Body of pancreas (tissue), 4 donors: ENCODE results near the gene CDH12. TPM values are rescaled to one million over a fixed set of nuclear protein-coding genes. Genes with fewer than 3 reads are reported as not detected.

Source experiments
- ATAC-seq: fragments of 150-250 bp; one replicate; pipeline ENCODE4 v1.9.1; 2016
- DNase-seq, 4 donors: peaks; one replicate each; pipeline ENCODE4 v3.0.0-alpha.2; 2019
- H3K27ac ChIP-seq, 4 donors: fragments of 200-600 bp; sonication (generic); 1 replicate in 3 of 4; 2 replicates in 1 of 4; pipeline versions ENCODE4 v1.5.1 to v1.6.1; 2016 to 2019; ENCODE audit warnings: mild to moderate bottlenecking in 1 of 4, mixed read lengths in 1 of 4, moderate library complexity in 1 of 4
- H3K27me3 ChIP-seq, 2 donors: fragments of 200-600 bp; sonication (generic); one replicate each; pipeline ENCODE4 v1.6.0; 2016; ENCODE audit warnings: mild to moderate bottlenecking in 1 of 2
- H3K36me3 ChIP-seq, 2 donors: fragments of 200-600 bp; sonication (generic); replicated peaks in 1 of 2; 2 replicates each; pipeline ENCODE4 v1.5.1; 2016; ENCODE audit warnings: low read depth in 2 of 2; ENCODE audit not compliant: insufficient read depth in 1 of 2
- H3K4me1 ChIP-seq: fragments of 200-600 bp; sonication (generic); one replicate; pipeline ENCODE4 v1.6.0; 2016
- H3K4me3 ChIP-seq, 2 donors: fragments of 200-600 bp; sonication (generic); 1 replicate in 1 of 2; 2 replicates in 1 of 2; pipeline ENCODE4 v1.5.1; 2016 to 2019
- H3K9me3 ChIP-seq, 3 donors: fragments of 200-600 bp; sonication (generic); 1 replicate in 2 of 3; 2 replicates in 1 of 3; pipeline ENCODE4 v1.5.1; 2016
- CTCF ChIP-seq, 7 experiments: fragments of 450-650 bp in 4 of 7; fragments of 200-600 bp in 3 of 7; sonication (generic) in 3 of 7; IDR thresholded peaks; one replicate each; pipeline ENCODE4 v1.5.1; 2016 to 2019; ENCODE audit warnings: antibody characterized with exemption in 7 of 7
- POLR2A ChIP-seq, 3 donors: fragments of 450-650 bp; IDR thresholded peaks; one replicate each; pipeline ENCODE4 v1.6.1; 2016; ENCODE audit warnings: antibody characterized with exemption in 3 of 3, mild to moderate bottlenecking in 2 of 3
- WGBS, 2 donors: methylation state at CpG; one replicate each; pipeline ENCODE4 v1.1.5; 2017; 5-methylcytosine and 5-hydroxymethylcytosine counted together
- intact Hi-C: fragments of 100-400 bp; cut with DNase I; formaldehyde crosslinking; loops from one replicate; pipeline ENCODE4 v1.15.1; 2023
- total RNA-seq, 2 donors: library from RNA; depleted of rRNA; stranded (reverse); fragments of >200 nt; gene quantifications; one replicate each; pipeline ENCODE4 v1.1.0, GENCODE V29; 2016

CDH12 gene
- total RNA-seq, 2 donors from 2014 or later: not detected

DNA sequence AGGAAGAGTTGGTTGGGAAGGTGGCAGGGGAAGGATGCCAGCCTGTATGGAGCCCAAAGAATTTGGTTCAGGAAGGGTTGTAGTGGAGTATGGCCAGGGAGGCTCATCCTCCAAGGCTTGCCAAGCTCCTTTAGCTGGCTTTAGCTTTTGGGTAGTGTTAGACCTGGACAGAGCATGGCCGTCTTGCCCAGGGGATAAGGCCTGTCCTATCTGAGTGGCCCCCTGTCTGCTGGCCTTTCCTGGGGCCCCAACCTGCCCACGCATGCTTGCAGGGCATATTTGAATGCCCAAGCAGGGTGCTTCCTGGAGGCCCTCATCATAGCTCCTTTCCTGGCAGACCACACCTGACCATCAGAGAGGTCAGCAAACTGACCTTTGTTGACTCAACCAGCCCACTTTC lies 227.7 kb downstream of the CDH12 start:
- TF ChIP-seq CTCF (IDR thresholded peaks at IDR 0.05) (no peak), POLR2A (IDR thresholded peaks at IDR 0.05) (no peak)
- Histone ChIP-seq H3K4me1 (peaks cover 3% of the 10 kb centered on the region), H3K27ac (no peak overlapping the region), H3K27me3 (no peaks in the 10 kb centered on the region), H3K36me3 (no peaks in the 10 kb centered on the region), H3K9me3 (no peaks in the 10 kb centered on the region), H3K4me3 (no peak overlapping the region)
- DNase-seq: no peak
- intact Hi-C loops: no loop called here
- ATAC-seq: no peak
- WGBS, 2 donors: 40 to 75% methylated on average over 1 to 2 of the region's 2 CpGs

- no peak overlapping the region for H3K4me3 ChIP-seq
- no peaks in the 10 kb centered on the region for H3K27me3 ChIP-seq
- WGBS, 2 donors: 0 to 5% methylated on average over 2 of the region's 2 CpGs
- peaks cover 3% of the 10 kb centered on the region for H3K4me1 ChIP-seq
- DNase-seq (no peak), ATAC-seq (no peak)
- no peaks in the 10 kb centered on the region for H3K36me3 ChIP-seq
- TF ChIP-seq CTCF (IDR thresholded peaks at IDR 0.05): no peak
- TF ChIP-seq POLR2A (IDR thresholded peaks at IDR 0.05): no peak
- H3K27ac ChIP-seq: no peak overlapping the region
- H3K9me3 ChIP-seq: no peaks in the 10 kb centered on the region
- intact Hi-C loops: no loop called here
Observed at GRCh38 chr5:22621084-22621483, 232.1 kb downstream of the CDH12 start.

GRCh38 chr5:22615964-22616363 lies 237.2 kb downstream of the CDH12 start:
- WGBS, 2 donors: 33 to 44% methylated on average over 1 of the region's 1 CpG
- no peak for ATAC-seq
- no peaks in the 10 kb centered on the region for H3K9me3 ChIP-seq

GRCh38 chr5:22614486-22615094 lies 238.6 kb downstream of the CDH12 start:
- no peak for ATAC-seq

More at GRCh38 chr5:22615964-22616363, 237.2 kb downstream of the CDH12 start:
- Histone ChIP-seq H3K27me3 (no peaks in the 10 kb centered on the region), H3K36me3 (no peaks in the 10 kb centered on the region), H3K4me3 (no peak overlapping the region), H3K27ac (no peak overlapping the region), H3K4me1 (peaks cover 1% of the 10 kb centered on the region)
- intact Hi-C loops: no loop called here
- DNase-seq: no peak
- TF ChIP-seq POLR2A (IDR thresholded peaks at IDR 0.05): no peak
- TF ChIP-seq CTCF (IDR thresholded peaks at IDR 0.05): no peak

More at GRCh38 chr5:22614486-22615094, 238.6 kb downstream of the CDH12 start:
- 42 to 50% methylated on average over 5 of the region's 5 CpGs for WGBS, 2 donors
- H3K27me3 ChIP-seq: no peaks in the 10 kb centered on the region
- TF ChIP-seq CTCF (IDR thresholded peaks at IDR 0.05) (no peak), POLR2A (IDR thresholded peaks at IDR 0.05) (no peak)
- intact Hi-C loops: no loop called here
- no peaks in the 10 kb centered on the region for H3K36me3 ChIP-seq
- no peaks in the 10 kb centered on the region for H3K4me1 ChIP-seq
- H3K9me3 ChIP-seq: no peaks in the 10 kb centered on the region
- DNase-seq: no peak
- no peak overlapping the region for H3K4me3 ChIP-seq
- H3K27ac ChIP-seq: no peak overlapping the region
